NCI-H2196 treated with DMSO at 0.1 percent for 48 hours (cell line): ENCODE measurements around the gene ATP2A2.
"Not testable (repeated sequence)": the region's sequence is repeated elsewhere in the genome, so short reads cannot be mapped to it uniquely, and the experiment has no call there.

ENCODE experiments used
- DNase-seq: peaks from one replicate; lab custom pipeline; 2025; ENCODE audit not compliant: unreplicated experiment; lab: John Stamatoyannopoulos, UW

Gene ATP2A2

DNA sequence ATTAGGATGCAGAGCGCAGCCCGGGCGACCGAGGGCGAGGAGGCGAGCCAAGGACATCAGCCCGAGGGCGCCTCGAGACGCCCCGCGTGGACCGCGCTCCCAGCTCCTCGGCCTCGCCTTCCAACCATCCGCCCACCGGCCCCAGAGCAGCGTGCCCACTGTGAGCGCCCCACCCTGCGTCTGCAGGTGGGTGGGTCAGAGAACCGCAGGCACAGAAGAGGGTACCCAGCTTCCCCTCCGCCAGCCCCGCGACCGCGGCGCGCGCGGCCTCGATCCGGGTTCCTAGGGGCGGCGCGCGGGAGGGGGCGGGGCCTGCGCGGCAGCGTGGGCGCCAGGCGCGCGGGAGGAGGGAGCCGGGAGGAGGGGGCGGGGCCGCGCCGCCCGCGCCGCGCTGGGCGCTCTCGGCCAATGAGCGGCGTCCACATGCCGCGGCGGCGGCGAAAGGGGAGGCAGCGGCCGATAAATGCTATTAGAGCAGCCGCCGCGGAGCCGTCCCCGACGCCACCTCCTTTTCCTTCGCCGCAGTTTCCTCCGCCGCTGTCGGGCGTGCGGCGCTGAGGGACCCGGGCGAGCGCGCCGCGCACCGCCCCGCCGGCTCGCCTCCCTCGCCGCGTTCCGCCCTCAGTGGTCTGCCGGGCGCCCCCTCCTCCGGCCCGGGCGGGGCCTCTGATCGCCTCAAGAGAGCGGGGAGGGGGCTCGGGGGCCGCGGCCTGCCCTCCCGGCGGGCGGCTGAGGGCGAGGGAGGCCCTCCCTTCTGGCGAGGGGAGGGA lies at the start of gene ATP2A2:
ATP2A2 (plus strand) TSS at position 469 of the 770 bp plus-strand sequence. CDS start 543 bp downstream, outside the sequence.
- peak; percentile 80 for DNase-seq

DNA sequence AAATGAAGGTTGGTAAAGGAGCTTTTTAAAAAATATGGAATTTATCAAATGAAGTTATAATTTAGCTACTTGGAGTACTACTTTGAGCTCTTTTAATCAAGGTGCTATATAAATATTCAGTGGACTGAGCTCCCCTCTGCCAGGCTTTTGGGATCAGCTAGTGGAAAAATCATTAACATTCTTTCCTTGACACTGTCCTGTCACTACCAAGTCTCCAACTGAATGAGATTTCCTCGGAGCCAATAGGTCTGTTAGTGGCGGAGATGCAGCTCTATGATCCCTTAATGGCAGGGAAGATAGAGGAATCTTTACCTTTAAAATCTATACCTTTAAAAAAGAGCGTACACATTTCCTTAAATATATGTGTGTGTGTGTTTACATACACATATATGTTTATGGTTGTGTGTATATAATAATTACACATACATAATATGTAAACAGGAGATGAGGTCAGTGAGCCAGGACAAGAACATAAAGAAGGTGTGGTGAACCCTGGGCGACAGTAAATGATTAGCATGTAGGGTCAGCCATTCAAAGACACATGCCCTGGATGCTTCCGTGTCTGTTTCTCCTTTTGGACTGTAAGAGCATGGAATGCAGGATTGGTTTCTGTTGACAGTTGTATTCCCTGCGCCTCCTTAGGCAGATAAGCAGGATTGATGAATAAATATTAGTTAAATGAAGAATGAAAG lies 47.7 kb upstream of the ATP2A2 start:
- DNase-seq = no peak

GRCh38 chr12:110234331-110234751 lies 46.7 kb upstream of the ATP2A2 start:
- DNase-seq = no peak

DNA sequence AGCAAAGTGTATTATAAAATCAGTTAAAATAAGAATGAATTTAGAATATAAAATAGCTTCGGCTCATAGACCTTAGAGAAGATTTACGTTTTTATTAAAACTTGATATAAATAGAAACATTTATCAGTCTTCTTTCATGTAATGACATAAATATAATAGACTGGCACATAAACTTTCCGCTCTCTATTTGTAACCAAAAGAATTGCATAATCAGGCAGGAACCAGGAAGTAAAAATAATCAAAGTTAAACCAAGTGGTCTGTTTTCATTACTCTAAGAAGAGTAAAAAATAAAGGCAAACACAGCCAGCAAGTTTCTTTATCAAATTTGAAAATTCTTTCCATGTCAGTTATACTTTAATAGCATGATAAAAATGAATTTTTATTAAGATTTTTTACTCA lies 46.3 kb upstream of the ATP2A2 start:
- DNase-seq = no peak

DNA sequence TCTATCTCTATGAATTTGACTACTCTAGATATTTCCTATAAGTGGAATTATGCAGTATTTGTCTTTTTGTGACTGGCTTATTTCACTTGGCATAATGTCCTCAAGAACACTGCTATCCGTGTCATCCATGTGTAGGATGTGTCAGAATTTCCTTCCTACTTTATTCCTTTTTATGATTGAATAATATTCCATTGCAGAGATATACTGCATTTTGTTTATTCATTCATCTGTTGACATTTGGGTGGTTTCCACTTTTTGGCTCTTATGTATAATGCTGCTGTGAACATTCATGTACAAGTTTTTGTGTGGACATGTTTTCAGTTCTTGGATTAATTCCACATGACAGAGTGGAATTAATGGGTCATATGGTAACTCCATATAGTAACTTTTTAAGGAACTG lies 45.7 kb upstream of the ATP2A2 start:
- no peak for DNase-seq

DNA sequence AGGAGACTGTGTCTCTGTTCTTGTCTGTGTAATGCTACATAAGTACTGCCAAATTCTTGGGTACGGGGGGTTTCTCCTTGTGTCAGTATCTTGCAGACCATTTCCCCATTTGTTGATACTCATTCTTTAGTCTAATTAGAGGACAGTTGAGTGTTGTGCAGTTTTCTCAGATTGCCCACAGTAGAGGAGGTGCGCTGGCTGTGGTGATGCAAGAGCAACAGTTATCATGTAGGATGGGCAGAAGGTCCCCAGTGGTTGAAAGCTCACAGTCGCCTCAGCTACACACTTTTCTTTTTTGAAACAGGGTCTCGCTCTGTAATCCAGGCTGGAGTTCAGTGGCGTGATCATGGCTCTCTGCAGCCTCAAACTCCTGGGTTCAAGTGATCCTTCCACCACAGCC lies 37.8 kb upstream of the ATP2A2 start:
- DNase-seq = no peak

- DNase-seq = no peak
Observed at GRCh38 chr12:110244372-110244771, 36.7 kb upstream of the ATP2A2 start.

DNA sequence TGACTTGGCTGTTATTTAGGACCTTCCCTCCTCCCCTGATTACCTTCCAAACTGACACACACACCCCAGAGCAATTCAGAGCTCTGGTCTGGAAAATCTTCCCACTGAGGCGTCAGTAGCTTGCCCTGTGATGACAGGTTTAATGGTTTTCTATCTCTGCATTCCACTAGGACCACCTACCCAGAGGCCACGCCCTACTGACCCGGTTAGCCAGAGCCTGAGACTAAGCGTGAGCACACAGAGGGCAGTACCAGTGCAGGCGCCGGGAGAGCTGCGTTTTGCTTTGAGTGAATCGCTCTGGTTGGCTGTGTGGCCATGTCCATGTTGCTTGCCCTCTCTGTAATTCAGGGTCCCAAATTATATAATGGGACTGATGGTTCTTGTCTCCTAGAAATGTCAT lies 36.2 kb upstream of the ATP2A2 start:
- DNase-seq = no peak

GRCh38 chr12:110245369-110245772 lies 35.7 kb upstream of the ATP2A2 start:
- DNase-seq = no peak

GRCh38 chr12:110246636-110247339 lies 34.3 kb upstream of the ATP2A2 start:
- DNase-seq = no peak

DNA sequence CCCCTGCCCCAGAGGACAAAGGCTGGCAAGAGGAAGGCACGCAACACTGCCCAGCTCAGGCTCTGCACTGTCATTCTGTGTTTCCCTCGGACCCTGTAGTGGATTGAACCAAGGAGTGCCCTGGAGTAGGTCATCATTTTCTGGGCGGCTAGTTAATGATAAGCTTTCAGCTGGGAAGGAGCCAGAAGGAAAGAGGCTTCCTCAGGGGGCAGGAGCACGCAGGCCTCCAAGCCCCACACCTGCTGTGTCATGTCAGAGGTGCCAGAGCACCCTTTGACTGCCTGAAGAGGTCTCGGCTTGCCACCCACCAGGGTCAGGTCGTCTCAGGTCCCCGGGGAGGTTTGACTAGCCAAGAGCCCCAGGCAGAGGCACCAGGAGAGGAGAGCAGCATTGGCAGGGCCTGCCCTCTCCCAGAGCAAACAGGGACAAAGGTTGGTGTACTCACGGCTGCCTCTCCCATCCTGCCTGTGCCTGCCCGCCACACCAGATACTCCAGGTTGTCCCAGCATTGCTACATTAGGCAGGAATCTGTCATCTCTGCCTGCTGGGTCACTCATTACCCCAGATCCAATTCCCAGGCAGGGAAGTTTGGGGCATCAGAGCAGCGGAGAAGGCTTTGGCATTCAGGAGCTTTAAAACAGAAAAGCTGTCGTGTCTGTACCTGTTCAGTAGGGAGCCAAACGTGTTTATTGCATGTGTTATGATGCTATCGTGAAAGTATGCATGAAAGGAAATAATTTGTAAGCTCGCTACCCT lies 33.5 kb upstream of the ATP2A2 start:
- DNase-seq = no peak

GRCh38 chr12:110248096-110248447 lies 33.0 kb upstream of the ATP2A2 start:
- no peak for DNase-seq

- DNase-seq = no peak
Observed at GRCh38 chr12:110249105-110249504, 31.9 kb upstream of the ATP2A2 start.

DNA sequence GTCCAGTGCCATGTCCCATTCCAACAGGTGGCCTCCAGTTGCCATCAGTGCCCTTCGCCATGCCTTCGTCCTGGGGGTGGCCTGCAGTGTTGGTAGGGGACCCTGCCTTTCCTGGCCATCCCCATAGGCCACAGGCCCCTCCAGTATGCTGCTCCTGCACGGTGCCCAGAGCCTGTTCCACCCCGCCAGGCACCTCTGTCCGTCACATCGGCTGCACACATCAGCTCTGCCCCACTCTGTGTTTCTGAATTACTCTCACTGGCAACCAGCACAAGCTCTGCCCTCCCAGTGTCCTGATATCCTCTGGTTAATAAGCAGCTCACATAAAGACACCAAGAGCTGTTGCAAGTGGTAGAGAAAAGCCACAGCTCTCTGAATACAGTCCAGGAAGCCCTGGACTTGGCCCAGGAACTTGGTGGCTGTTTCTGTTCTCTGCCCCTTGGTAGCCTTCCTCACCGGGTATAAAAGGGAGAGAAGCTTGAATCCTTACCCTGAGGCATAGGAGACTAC lies 31.3 kb upstream of the ATP2A2 start:
- no peak for DNase-seq

- no peak for DNase-seq
Observed at GRCh38 chr12:110251381-110251780, 29.7 kb upstream of the ATP2A2 start.

DNA sequence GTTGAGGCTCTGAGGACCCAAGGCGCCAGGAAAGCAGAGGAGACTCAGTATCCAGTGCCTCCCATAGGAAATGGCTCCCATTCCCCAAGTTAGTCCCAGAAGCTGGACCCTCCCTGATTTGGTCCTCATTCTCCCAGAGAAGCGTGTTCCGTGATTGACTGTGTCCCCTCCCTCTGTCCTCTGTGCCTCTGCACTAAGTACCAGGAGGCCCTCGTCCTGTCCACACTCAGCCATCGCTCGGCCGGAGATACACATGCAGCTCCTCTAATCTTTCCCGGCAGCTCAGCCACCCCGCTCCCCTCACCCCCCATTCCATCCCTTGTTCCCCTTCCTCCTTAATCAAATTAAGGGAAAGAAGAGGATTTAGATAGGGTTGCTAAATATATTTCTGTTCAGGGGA lies 28.3 kb upstream of the ATP2A2 start:
- no peak for DNase-seq

GRCh38 chr12:110253176-110253575 lies 27.9 kb upstream of the ATP2A2 start:
- no peak for DNase-seq

GRCh38 chr12:110254971-110255540 lies 26.0 kb upstream of the ATP2A2 start:
- DNase-seq = no peak

DNA sequence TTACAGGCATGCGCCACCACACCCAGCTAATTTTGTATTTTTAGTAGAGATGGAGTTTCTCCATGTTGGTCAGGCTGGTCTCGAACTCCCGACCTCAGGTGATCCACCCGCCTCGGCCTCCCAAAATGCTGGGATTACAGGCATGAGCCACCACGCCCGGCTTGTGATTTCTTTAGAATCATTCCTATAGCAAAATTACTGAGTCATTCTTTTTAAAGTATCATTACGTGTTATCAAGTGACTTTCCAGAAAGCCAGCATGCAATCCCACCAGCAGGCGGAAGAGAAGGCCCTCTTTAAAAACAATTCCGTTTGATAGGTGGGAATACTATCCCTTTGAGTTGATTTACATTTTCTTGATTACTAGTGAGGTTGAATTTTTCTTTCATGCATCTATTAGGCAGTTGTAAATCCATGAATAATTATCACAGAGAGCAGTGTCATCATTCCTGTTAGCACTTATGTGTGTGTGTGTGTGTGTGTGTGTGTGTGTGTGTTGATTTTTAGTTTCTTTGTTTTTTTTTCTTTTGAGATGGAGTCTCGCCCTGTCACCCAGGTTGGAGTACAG lies 25.1 kb upstream of the ATP2A2 start:
- not testable (repeated sequence) for DNase-seq

DNA sequence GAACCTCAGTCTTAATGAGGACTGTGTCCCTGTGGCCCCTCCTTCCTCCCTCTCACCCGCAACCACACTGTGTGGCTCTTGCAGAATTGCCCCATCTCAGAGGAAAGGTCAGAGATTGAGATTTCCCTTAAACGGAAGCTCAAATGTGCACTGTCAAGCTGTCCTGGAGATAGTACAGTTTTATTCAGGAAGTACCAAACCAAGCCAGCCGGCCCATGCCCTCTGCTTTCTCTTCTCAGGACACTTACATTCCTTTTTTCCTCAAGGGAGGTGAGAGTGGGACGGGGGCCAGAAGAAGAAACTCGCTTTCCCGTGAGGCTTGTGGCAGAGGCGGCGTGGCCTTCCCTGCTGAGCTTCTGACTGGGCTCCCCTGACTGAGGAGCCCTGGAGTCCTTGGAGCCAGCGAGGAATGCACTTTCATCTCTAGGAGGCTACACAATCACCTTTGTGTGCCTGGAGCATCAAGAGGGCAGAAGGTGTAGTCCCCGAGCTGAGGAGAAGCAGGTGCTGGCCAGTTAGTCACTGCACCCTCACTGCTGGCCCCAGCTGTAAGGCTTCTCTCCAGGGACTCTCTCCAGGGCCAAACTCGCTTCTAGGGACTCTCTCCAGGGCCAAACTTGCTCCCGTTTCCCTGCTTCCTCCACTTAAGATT lies 24.1 kb upstream of the ATP2A2 start:
- no peak for DNase-seq
